ENCODE data around the gene FSTL4.

DNA sequence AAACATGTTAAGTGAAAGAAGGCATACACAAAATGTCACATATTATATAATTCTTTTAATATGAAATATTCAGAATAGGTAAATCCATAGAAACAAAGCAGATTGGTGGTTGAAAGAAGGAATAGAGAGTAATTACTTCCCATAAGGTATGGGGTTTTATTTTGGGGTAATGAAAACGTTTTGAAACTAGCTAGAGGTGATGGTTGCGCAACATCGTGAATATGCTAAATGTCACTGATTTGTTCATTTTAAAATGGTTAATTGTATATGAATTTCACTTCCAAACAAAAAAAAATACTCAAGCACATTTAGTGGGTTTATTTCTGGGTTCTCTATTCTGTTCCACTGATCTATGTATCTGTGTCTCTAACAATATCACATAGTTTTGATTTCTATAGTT is 12.0 kb upstream of the FSTL4 start:
- no peak for TF ChIP-seq CTCF (IDR thresholded peaks at IDR 0.05)
- no peak for TF ChIP-seq EP300 (IDR thresholded peaks at IDR 0.05)

Measured in upper lobe of left lung (tissue), 4 donors.